EL (cell line): ENCODE measurements around the gene MORF4L1.
A peak's percentile ranks its signal among the peaks of the same experiment; 100 is the strongest.
"Not testable (repeated sequence)": the region's sequence is repeated elsewhere in the genome, so short reads cannot be mapped to it uniquely, and the experiment has no call there.

Experiments used
- DNase-seq: peaks from one replicate; pipeline ENCODE4 v3.0.0-alpha.2; 2016

Gene MORF4L1

GRCh38 chr15:78902281-78903032 lies 29.8 kb downstream of the MORF4L1 start:
- DNase-seq: not testable (repeated sequence)

GRCh38 chr15:78904599-78905358 lies 32.1 kb downstream of the MORF4L1 start:
- no peak for DNase-seq

DNA sequence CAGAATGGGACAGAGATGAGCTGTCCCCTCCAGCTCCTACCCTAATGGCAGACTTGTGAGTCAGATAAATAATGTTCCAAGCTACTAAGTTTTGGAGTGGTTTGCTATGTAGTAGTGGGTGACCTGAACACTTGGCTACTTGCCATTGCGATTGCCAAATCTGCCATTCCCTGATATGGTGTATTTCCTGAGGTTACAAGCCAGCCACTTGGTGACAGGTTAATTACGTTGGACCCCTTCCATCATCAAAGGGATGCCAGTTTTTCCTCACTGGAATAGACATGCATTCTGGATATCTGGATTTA lies 33.6 kb downstream of the MORF4L1 start:
- DNase-seq: peak; percentile 93

GRCh38 chr15:78907577-78907976 lies 34.9 kb downstream of the MORF4L1 start:
- no peak for DNase-seq

DNA sequence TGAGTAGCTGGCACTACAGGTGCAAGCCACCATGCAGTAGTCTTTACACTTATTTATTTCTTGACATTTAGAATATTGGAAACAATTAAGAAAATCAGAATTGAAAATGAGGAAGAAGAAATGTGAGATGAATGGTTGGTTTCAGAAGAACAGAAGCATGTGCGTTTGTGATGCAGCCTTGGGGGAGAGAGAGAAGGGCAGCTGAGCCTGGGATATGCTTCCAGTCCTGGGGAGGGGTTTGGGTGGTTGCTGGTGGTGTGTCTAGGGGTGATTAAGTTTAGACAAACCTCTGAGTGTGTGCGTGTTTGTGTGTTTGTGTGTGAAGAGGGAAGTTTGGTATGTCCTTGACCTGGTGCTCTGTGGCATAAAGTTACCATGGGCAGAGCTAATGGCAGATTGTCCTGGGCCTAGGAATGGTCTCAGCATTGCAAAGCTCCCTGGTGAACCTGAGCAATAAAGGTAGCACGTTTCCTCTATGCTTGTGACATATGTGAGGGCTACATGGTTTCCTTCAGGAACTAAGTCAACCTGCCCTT lies 36.5 kb downstream of the MORF4L1 start:
- DNase-seq: no peak

GRCh38 chr15:78909791-78910228 lies 37.1 kb downstream of the MORF4L1 start:
- DNase-seq: peak; percentile 48

GRCh38 chr15:78910271-78910670 lies 37.6 kb downstream of the MORF4L1 start:
- DNase-seq: no peak

GRCh38 chr15:78912316-78912715 lies 39.6 kb downstream of the MORF4L1 start:
- DNase-seq: no peak

DNA sequence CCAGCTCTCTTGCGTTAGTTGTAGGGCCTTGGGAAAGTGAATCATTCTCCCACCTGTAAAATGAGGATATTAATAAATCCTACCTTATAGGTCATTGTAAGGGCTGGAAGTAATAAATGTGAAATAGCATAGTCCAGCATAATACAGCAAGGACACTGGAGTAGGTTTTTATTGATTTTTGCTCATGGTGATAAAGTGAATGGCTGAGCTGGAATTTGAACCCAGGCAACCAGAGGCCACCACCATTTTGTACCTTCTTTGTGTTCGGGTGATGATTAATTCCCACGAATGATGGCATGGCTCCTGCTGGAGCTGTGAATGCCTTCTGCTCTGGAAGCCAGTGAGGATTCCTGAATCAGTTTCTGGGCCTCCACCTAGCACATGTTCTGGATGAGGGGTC lies 40.3 kb downstream of the MORF4L1 start:
- no peak for DNase-seq

DNA sequence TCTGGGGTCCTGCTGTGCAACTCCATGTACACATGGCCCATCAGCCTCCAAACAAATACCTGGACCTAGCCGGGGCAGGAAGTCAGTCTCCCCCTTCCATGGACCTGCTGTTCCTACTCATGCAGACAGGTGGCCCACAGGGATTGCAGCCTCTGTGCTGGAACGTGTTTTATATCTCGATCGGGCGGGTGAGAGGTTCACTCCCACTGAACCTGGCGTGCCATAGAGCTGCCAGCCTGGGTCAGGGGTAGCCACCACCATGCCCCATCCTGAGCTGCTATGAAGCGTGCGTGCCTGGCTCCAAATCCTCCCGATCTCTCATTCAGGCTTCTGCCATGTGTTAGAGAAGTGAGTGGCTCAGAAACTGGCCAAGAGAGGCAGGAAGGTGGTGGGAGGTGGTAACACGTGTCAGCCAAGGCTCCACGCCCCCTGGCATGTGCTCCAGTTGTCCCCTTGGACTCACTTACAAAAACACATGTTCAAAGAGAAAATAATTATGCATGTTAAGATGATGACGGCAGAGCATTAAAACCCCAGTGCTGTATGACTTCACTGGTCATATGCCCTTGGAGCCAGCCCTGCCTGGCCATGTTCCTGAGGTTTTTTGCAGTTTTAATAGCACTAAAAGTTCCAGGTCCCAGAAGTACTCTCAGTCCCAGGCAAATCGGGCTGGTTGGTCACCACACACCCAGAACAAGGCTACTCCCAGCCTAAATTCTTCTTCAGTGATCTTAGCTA lies 41.5 kb downstream of the MORF4L1 start:
- DNase-seq: no peak

- DNase-seq: no peak
Observed at GRCh38 chr15:78915341-78916087, 42.8 kb downstream of the MORF4L1 start.

- DNase-seq: no peak
Observed at GRCh38 chr15:78916088-78916487, 43.4 kb downstream of the MORF4L1 start.

DNA sequence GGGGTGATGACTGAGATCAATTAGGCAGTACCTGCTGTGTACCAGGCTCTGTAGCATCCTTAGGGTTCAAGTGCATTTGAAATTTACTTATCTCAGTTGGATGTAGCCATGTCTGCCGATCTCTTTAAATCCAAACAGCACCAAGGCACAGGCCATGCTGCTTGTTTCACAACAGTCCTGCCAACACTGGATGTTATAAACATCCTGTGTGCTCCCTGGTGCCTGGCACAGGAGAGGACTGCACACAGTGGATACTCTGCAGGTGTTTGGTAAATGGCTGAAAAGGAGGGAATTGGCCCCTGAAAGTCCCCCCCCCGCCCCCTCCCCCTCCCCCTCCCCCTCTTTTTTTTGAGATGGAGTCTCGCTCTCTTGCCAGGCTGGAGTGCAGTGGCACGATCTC lies 45.2 kb downstream of the MORF4L1 start:
- no peak for DNase-seq

GRCh38 chr15:78921517-78921916 lies 48.8 kb downstream of the MORF4L1 start:
- no peak for DNase-seq

DNA sequence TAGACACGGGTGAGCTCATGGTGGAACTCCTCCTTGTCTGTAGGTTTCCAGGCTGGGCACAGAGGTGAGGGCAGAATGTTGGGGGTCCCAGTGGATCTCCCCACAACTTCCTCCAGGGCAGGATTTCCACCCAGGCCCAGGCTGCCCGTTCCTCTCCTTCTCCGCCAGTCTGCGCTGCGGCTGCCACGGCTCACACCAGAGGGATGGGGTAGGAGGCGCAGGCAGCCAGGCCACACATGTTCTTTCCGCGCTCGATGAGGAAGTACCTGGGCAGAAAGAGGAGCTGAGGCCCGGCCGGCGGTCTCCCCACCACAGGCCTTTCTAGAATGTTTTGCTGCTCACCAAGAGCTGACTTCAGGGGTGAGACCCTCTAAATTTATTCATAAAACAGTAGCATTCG lies 49.2 kb downstream of the MORF4L1 start:
- DNase-seq: no peak

GRCh38 chr15:78922527-78922926 lies 49.8 kb downstream of the MORF4L1 start:
- no peak for DNase-seq

DNA sequence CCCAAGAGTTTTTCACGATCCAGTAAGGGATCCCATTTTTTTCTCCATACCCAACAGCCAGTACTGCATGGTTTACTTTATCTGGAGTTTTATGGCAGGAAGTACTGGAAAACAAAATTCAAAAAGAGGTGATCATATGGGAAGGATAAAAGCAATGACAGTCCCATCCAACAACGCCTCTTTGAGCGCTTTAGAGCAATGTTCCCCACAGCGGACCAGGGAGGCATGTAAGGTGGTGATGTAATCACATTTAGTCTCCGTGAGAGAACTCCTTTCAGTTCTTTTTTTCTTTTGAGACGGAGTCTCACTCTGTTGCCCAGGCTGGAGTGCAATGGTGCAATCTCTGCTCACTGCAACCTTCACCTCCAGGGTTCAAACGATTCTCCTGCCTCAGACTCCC lies 50.3 kb downstream of the MORF4L1 start:
- DNase-seq: no peak

GRCh38 chr15:78923480-78924360 lies 51.0 kb downstream of the MORF4L1 start:
- no peak for DNase-seq

DNA sequence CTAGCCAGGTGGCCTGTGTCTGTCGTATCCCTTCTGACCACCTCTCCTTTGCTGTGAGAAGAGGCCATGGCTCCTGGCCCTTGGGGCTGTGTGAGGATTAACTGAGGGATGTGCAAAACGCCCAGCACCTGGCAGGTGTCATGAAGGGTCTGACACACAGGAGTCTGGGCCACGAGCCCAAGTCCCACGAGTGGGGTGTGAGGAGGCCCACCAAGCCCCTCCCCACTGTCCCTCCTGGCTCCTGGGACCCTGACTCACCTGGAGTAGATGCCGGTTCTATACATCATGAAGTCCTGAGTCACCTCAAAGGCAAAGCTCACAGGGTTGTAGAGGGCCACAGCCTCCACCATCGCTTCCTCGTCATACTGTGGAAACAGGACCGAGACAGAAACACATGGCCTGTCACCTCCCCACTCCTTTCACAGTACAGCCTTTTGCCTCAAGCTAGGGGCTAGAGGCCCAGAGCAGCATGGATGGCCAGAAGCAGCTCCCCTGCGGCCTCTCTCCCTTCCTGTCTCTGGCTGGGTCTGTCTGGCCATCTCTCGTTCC lies 52.5 kb downstream of the MORF4L1 start:
- DNase-seq: no peak

- no peak for DNase-seq
Observed at GRCh38 chr15:78925956-78926743, 53.5 kb downstream of the MORF4L1 start.
